ENCODE measurements around the gene TAX1BP3.

- TF ChIP-seq, protein P1, sequence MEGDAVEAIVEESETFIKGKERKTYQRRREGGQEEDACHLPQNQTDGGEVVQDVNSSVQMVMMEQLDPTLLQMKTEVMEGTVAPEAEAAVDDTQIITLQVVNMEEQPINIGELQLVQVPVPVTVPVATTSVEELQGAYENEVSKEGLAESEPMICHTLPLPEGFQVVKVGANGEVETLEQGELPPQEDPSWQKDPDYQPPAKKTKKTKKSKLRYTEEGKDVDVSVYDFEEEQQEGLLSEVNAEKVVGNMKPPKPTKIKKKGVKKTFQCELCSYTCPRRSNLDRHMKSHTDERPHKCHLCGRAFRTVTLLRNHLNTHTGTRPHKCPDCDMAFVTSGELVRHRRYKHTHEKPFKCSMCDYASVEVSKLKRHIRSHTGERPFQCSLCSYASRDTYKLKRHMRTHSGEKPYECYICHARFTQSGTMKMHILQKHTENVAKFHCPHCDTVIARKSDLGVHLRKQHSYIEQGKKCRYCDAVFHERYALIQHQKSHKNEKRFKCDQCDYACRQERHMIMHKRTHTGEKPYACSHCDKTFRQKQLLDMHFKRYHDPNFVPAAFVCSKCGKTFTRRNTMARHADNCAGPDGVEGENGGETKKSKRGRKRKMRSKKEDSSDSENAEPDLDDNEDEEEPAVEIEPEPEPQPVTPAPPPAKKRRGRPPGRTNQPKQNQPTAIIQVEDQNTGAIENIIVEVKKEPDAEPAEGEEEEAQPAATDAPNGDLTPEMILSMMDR (IDR thresholded peaks at IDR 0.05), result no peak
- TF ChIP-seq POLR2A (IDR thresholded peaks at IDR 0.05), result no peak
These were observed 37.6 kb downstream of the TAX1BP3 start for GRCh38 chr17:3630781-3631180.

All from stomach (tissue), 4 donors.